Panc1 (cell line): Measurements from ENCODE around the gene PERCC1. TPM values are rescaled to one million over a fixed set of nuclear protein-coding genes. Genes with fewer than 3 reads are reported as not detected.

Experiments used
- ATAC-seq: fragments of 200-7000 bp; cut with Tn5 transposase; 2 replicates; pipeline ENCODE4 v1.9.1; 2020; ENCODE audit warnings: mild to moderate bottlenecking, moderate library complexity
- Bru-seq: library from RNA; stranded (reverse); fragments of 400-500 nt; gene quantifications from one replicate; lab custom pipeline; 2021; lab: Mats Ljungman, UMichigan
- BruChase-seq, 2 experiments: library from RNA; stranded (reverse); fragments of 400-500 nt; gene quantifications; one replicate each; lab custom pipeline; 2021; lab: Mats Ljungman, UMichigan
- BruUV-seq: library from RNA; stranded (reverse); fragments of 400-500 nt; replicated peaks from 2 replicates; lab custom pipeline; 2021; lab: Mats Ljungman, UMichigan
- CTCF ChIA-PET: fragments of 300-600 bp; sonication (Branson Sonifier 250); formaldehyde crosslinking; loops from one replicate; lab custom pipeline; 2022; ENCODE audit warnings: antibody characterized with exemption; lab: Charles Lee
- POLR2A ChIA-PET: fragments of 300-600 bp; sonication (Branson Sonifier 250); formaldehyde crosslinking; loops from one replicate; lab custom pipeline; 2022; ENCODE audit warnings: antibody characterized with exemption; lab: Charles Lee
- DNase-seq: peaks from one replicate; pipeline ENCODE4 v3.0.0-alpha.2; 2010; ENCODE audit warnings: low read depth, low spot score
- H3K27ac ChIP-seq: 2 replicates; pipeline ENCODE4 v1.5.1; 2011; ENCODE audit warnings: mild to moderate bottlenecking, low read length, inconsistent platforms
- H3K27me3 ChIP-seq: fragments of 200-500 bp; sonication (Bioruptor generic); 2 replicates; pipeline ENCODE4 v1.6.0; 2014; ENCODE audit warnings: low read length, inconsistent platforms; ENCODE audit not compliant: control insufficient read depth, insufficient read depth
- H3K36me3 ChIP-seq: fragments of 200-500 bp; sonication (Bioruptor generic); 2 replicates; pipeline ENCODE4 v1.5.1; 2014; ENCODE audit warnings: inconsistent platforms, mild to moderate bottlenecking, low read length, moderate library complexity; ENCODE audit not compliant: control insufficient read depth, insufficient read depth
- H3K4me1 ChIP-seq: 2 replicates; pipeline ENCODE4 v1.5.1; 2011; ENCODE audit warnings: inconsistent platforms, mild to moderate bottlenecking, low read length, moderate library complexity; ENCODE audit not compliant: control insufficient read depth, insufficient read depth
- H3K4me3 ChIP-seq, 2 experiments: 2 replicates each; pipeline ENCODE4 v1.5.1; 2011 to 2012; ENCODE audit warnings: low read depth in 2 of 2, low read length in 2 of 2, mild to moderate bottlenecking in 2 of 2, inconsistent platforms in 1 of 2, moderate library complexity in 1 of 2
- H3K9me3 ChIP-seq: fragments of 200-500 bp; sonication (Bioruptor generic); 2 replicates; pipeline ENCODE4 v1.5.1; 2014; ENCODE audit warnings: low read depth, mild to moderate bottlenecking, inconsistent platforms, low read length, moderate library complexity; ENCODE audit not compliant: control insufficient read depth, insufficient read depth
- CTCF ChIP-seq: fragments of 450-650 bp; IDR thresholded peaks from 2 replicates; pipeline ENCODE4 v1.5.1; 2017; ENCODE audit warnings: mild to moderate bottlenecking
- POLR2AphosphoS5 ChIP-seq: IDR thresholded peaks from 2 replicates; pipeline ENCODE4 v1.6.1; 2012; ENCODE audit warnings: mild to moderate bottlenecking, low read depth, low read length, moderate library complexity
- REST ChIP-seq, 2 experiments: IDR thresholded peaks; 2 replicates each; pipeline ENCODE4 v1.6.1; 2011 to 2012; ENCODE audit warnings: low read depth in 2 of 2, control low read depth in 1 of 2, low read length in 1 of 2, mild to moderate bottlenecking in 1 of 2, moderate library complexity in 1 of 2; ENCODE audit not compliant: insufficient read depth in 1 of 2
- SIN3A ChIP-seq: IDR thresholded peaks from 2 replicates; pipeline ENCODE4 v1.6.1; 2012; ENCODE audit warnings: low read depth, mild to moderate bottlenecking, low read length, moderate library complexity, borderline replicate concordance; ENCODE audit not compliant: insufficient read depth
- TCF7L2 ChIP-seq: IDR thresholded peaks from 2 replicates; pipeline ENCODE4 v1.6.1; 2011; ENCODE audit warnings: mild to moderate bottlenecking, low read depth, low read length, inconsistent platforms
- in situ Hi-C: cut with HindIII; loops from 2 replicates; pipeline ENCODE4 v1.10.0; 2016; ENCODE audit warnings: low sequenced_read_pairs, low pct_unique_long_range_greater_than_20kb
- intact Hi-C: fragments of 100-400 bp; cut with micrococcal nuclease; formaldehyde crosslinking; loops from one replicate; pipeline ENCODE4 v1.10.0; 2022; ENCODE audit not compliant: unreplicated experiment
- long read RNA-seq: library from polyadenylated mRNA; unstranded; transcript quantifications from one replicate; pipeline ENCODE4 v2.0.0, GENCODE V29; 2021; ENCODE audit not compliant: unreplicated experiment
- polyA plus RNA-seq: library from polyadenylated mRNA; unstranded; fragments of >200 nt; gene quantifications from one replicate; pipeline ENCODE4 v1.2.1, GENCODE V29; 2012; ENCODE audit warnings: missing spikeins; ENCODE audit not compliant: insufficient read length
- total RNA-seq: library from RNA; stranded (reverse); gene quantifications from one replicate; pipeline ENCODE4 v1.2.1, GENCODE V29; 2021; ENCODE audit not compliant: unreplicated experiment

The PERCC1 gene
- total RNA-seq, result not detected
- 0.40 TPM for polyA plus RNA-seq
- not detected for Bru-seq, nascent RNA
- BruChase-seq, experiment 1, labeled RNA remaining after a 2-hour chase, result not detected
- BruChase-seq, experiment 2, labeled RNA remaining after a 6-hour chase, result not detected
- long read RNA-seq, result 0 reads

- H3K9me3 ChIP-seq, result no peaks in the 10 kb centered on the region
- POLR2A ChIA-PET, result no interaction called here
- H3K36me3 ChIP-seq, result no peaks in the 10 kb centered on the region
- BruUV-seq, result no TSS peak
- in situ Hi-C loops (no loop called here), intact Hi-C loops (no loop called here)
- H3K27ac ChIP-seq, result no peak within 1 kb of the TSS
- ATAC-seq, result peak; percentile 50; the same call in 1 of the 2 replicates
- H3K27me3 ChIP-seq, result no peaks in the 10 kb centered on the region
- TF ChIP-seq TCF7L2 (no peak), CTCF (peak; percentile 35; the same call in 1 of the 2 replicates)
- no peak within 1 kb of the TSS for H3K4me3 ChIP-seq
- CTCF ChIA-PET, result interaction anchor here (0.6 kb wide), 1 partner anchor 24 kb away, joined by 3 read pairs; no protein-coding TSS in a partner anchor
- H3K4me1 ChIP-seq, result no peaks in the 10 kb centered on the region
- no peak for DNase-seq
Observed at GRCh38 chr16:1430759-1431496, at the start of gene PERCC1. Gene PERCC1 (plus strand): TSS chr16:1431078. CDS start chr16:1432594, 1,516 bp downstream.

- intact Hi-C loops, result no loop called here
- POLR2A ChIA-PET, result no interaction called here
- no peak for TF ChIP-seq SIN3A
- TF ChIP-seq REST (IDR thresholded peaks at IDR 0.05; ENCODE audit: insufficient read depth in 1 of 2, low read depth in 2 of 2, low read length in 1 of 2), result no peak
- no peak for TF ChIP-seq POLR2AphosphoS5
- TF ChIP-seq TCF7L2, result no peak
- no peak for TF ChIP-seq CTCF
Observed at GRCh38 chr16:1381612-1382406, 49.1 kb upstream of the PERCC1 start.

More at GRCh38 chr16:1381612-1382406, 49.1 kb upstream of the PERCC1 start:
- no peak overlapping the region for H3K27ac ChIP-seq
- ATAC-seq, result no peak
- no peaks in the 10 kb centered on the region for H3K9me3 ChIP-seq
- in situ Hi-C loops, result no loop called here
- DNase-seq, result no peak
- H3K4me3 ChIP-seq, result no peak overlapping the region
- H3K27me3 ChIP-seq, result no peaks in the 10 kb centered on the region
- CTCF ChIA-PET, result no interaction called here
- H3K36me3 ChIP-seq, result no peaks in the 10 kb centered on the region
- H3K4me1 ChIP-seq, result peaks cover 6% of the 10 kb centered on the region; the same call in 1 of the 2 replicates
- no TSS peak for BruUV-seq
